Spinal cord (tissue), 10 donors: Measurements from ENCODE around the gene ARL3. TPM values are rescaled to one million over a fixed set of nuclear protein-coding genes. Genes with fewer than 3 reads are reported as not detected.
A peak's percentile ranks its signal among the peaks of the same experiment; 100 is the strongest.
"Not testable (repeated sequence)": the region's sequence is repeated elsewhere in the genome, so short reads cannot be mapped to it uniquely, and the experiment has no call there.

Experiments
- DNase-seq, 6 donors: peaks; one replicate each; pipeline versions ENCODE4 v3.0.0 to v3.0.0-alpha.2; 2013 to 2015; ENCODE audit warnings: low spot score in 6 of 6, low read depth in 4 of 6
- H3K27ac ChIP-seq: one replicate; pipeline ENCODE4 v1.5.1; 2013; ENCODE audit warnings: low read depth, low read length, control low read depth
- H3K27me3 ChIP-seq: one replicate; pipeline ENCODE4 v1.6.1; 2013; ENCODE audit warnings: low read length; ENCODE audit not compliant: control insufficient read depth, insufficient read depth
- H3K36me3 ChIP-seq: one replicate; pipeline ENCODE4 v1.6.1; 2013; ENCODE audit warnings: low read length; ENCODE audit not compliant: control insufficient read depth, insufficient read depth
- H3K4me1 ChIP-seq: one replicate; pipeline ENCODE4 v1.6.1; 2013; ENCODE audit warnings: low read length; ENCODE audit not compliant: control insufficient read depth, insufficient read depth
- H3K4me3 ChIP-seq: one replicate; pipeline ENCODE4 v1.5.1; 2013; ENCODE audit warnings: low read depth, low read length, control low read depth
- H3K9me3 ChIP-seq: one replicate; pipeline ENCODE4 v1.6.1; 2013; ENCODE audit warnings: low read length; ENCODE audit not compliant: control insufficient read depth, insufficient read depth
- WGBS: methylation state at CpG from one replicate; pipeline ENCODE4 v1.1.5; 2013; ENCODE audit warnings: missing lambda C conversion rate; ENCODE audit not compliant: insufficient coverage; 5-methylcytosine and 5-hydroxymethylcytosine counted together
- polyA plus RNA-seq, 2 donors: library from polyadenylated mRNA; unstranded; fragments of 120-200 nt; gene quantifications; one replicate each; pipeline ENCODE4 v1.2.1, GENCODE V29; 2013; ENCODE audit not compliant: insufficient read length in 2 of 2
- total RNA-seq, 2 donors: library from RNA; depleted of rRNA in 1 of 2; stranded (reverse); fragments of 120-200 nt in 1 of 2; fragments of >200 nt in 1 of 2; gene quantifications; one replicate each; pipeline versions ENCODE4 v1.2.3 to v1.2.4, GENCODE V29; 2013 to 2014
- donor health status: healthy.

The ARL3 gene
- total and polyA plus RNA-seq, 4 donors: 22.6 to 61.1 (median 40.6) TPM

- H3K4me3 ChIP-seq: no peak overlapping the region
- no peak for DNase-seq
These were observed 2.1 kb downstream of the ARL3 start for GRCh38 chr10:102712089-102712488.

GRCh38 chr10:102710609-102711008 is 3.6 kb downstream of the ARL3 start:
- no peaks in the 10 kb centered on the region for H3K36me3 ChIP-seq
- H3K4me3 ChIP-seq: no peak overlapping the region
- H3K27ac ChIP-seq: no peak overlapping the region
- no peaks in the 10 kb centered on the region for H3K9me3 ChIP-seq
- H3K27me3 ChIP-seq: no peaks in the 10 kb centered on the region
- no peak for DNase-seq
- H3K4me1 ChIP-seq: peaks cover 11% of the 10 kb centered on the region
- no CpG with 5 or more reads among the region's 4 CpGs for WGBS

More at GRCh38 chr10:102712089-102712488, 2.1 kb downstream of the ARL3 start:
- H3K36me3 ChIP-seq: no peaks in the 10 kb centered on the region
- H3K4me1 ChIP-seq: peaks cover 13% of the 10 kb centered on the region
- H3K27ac ChIP-seq: peak overlapping the region; percentile 97
- no peaks in the 10 kb centered on the region for H3K27me3 ChIP-seq
- WGBS: 100% methylated on average over 1 of the region's 4 CpGs
- no peaks in the 10 kb centered on the region for H3K9me3 ChIP-seq

- H3K36me3 ChIP-seq: peaks cover 6% of the 10 kb centered on the region
- DNase-seq: no peak
- no peak overlapping the region for H3K27ac ChIP-seq
- WGBS: no CpG with 5 or more reads among the region's 2 CpGs
- no peak overlapping the region for H3K4me3 ChIP-seq
- no peaks in the 10 kb centered on the region for H3K4me1 ChIP-seq
- no peaks in the 10 kb centered on the region for H3K9me3 ChIP-seq
- no peaks in the 10 kb centered on the region for H3K27me3 ChIP-seq
These were observed 8.7 kb downstream of the ARL3 start for GRCh38 chr10:102705531-102705930.

- Histone ChIP-seq H3K36me3 (peaks cover 8% of the 10 kb centered on the region), H3K4me1 (no peaks in the 10 kb centered on the region), H3K9me3 (no peaks in the 10 kb centered on the region), H3K4me3 (no peak overlapping the region), H3K27ac (no peak overlapping the region), H3K27me3 (no peaks in the 10 kb centered on the region)
- no peak for DNase-seq
- 100% methylated on average over 4 of the region's 6 CpGs for WGBS
These were observed 9.3 kb downstream of the ARL3 start for GRCh38 chr10:102704915-102705314.

GRCh38 chr10:102702742-102703141 is 11.5 kb downstream of the ARL3 start:
- no CpG with 5 or more reads among the region's 2 CpGs for WGBS
- H3K4me1 ChIP-seq: no peaks in the 10 kb centered on the region

GRCh38 chr10:102701796-102702195 is 12.4 kb downstream of the ARL3 start:
- Histone ChIP-seq H3K27ac (no peak overlapping the region), H3K36me3 (peaks cover 27% of the 10 kb centered on the region)

More at GRCh38 chr10:102702742-102703141, 11.5 kb downstream of the ARL3 start:
- Histone ChIP-seq H3K9me3 (no peaks in the 10 kb centered on the region), H3K27me3 (no peaks in the 10 kb centered on the region), H3K36me3 (peaks cover 23% of the 10 kb centered on the region), H3K4me3 (no peak overlapping the region), H3K27ac (no peak overlapping the region)
- no peak for DNase-seq

GRCh38 chr10:102701272-102701671 is 12.9 kb downstream of the ARL3 start:
- H3K9me3 ChIP-seq: no peaks in the 10 kb centered on the region
- H3K4me3 ChIP-seq: no peak overlapping the region
- no peaks in the 10 kb centered on the region for H3K4me1 ChIP-seq
- no peak overlapping the region for H3K27ac ChIP-seq
- H3K27me3 ChIP-seq: no peaks in the 10 kb centered on the region
- no peak for DNase-seq
- WGBS: no CpG with 5 or more reads among the region's 3 CpGs
- peaks cover 32% of the 10 kb centered on the region for H3K36me3 ChIP-seq

More at GRCh38 chr10:102701796-102702195, 12.4 kb downstream of the ARL3 start:
- Histone ChIP-seq H3K4me3 (no peak overlapping the region), H3K9me3 (no peaks in the 10 kb centered on the region), H3K27me3 (no peaks in the 10 kb centered on the region), H3K4me1 (no peaks in the 10 kb centered on the region)
- WGBS: no CpG with 5 or more reads among the region's 3 CpGs
- DNase-seq: no peak

- no peaks in the 10 kb centered on the region for H3K27me3 ChIP-seq
- no peak for DNase-seq
- H3K27ac ChIP-seq: no peak overlapping the region
- 100% methylated on average over 1 of the region's 2 CpGs for WGBS
- peaks cover 43% of the 10 kb centered on the region for H3K36me3 ChIP-seq
- H3K4me1 ChIP-seq: no peaks in the 10 kb centered on the region
- H3K9me3 ChIP-seq: no peaks in the 10 kb centered on the region
- H3K4me3 ChIP-seq: no peak overlapping the region
These were observed 15.3 kb downstream of the ARL3 start for GRCh38 chr10:102698894-102699293.

- H3K27me3 ChIP-seq: no peaks in the 10 kb centered on the region
- H3K27ac ChIP-seq: no peak overlapping the region
- WGBS: 100% methylated on average over 1 of the region's 3 CpGs
- no peaks in the 10 kb centered on the region for H3K9me3 ChIP-seq
- no peaks in the 10 kb centered on the region for H3K4me1 ChIP-seq
- no peak for DNase-seq
- H3K36me3 ChIP-seq: peaks cover 45% of the 10 kb centered on the region
- no peak overlapping the region for H3K4me3 ChIP-seq
These were observed 17.5 kb downstream of the ARL3 start for GRCh38 chr10:102696736-102697135.

GRCh38 chr10:102695401-102695800 is 18.8 kb downstream of the ARL3 start:
- not testable (repeated sequence) for H3K4me3 ChIP-seq, H3K4me1 ChIP-seq, H3K9me3 ChIP-seq, DNase-seq, H3K27me3 ChIP-seq, H3K27ac ChIP-seq
- 94% methylated on average over 8 of the region's 10 CpGs for WGBS
- H3K36me3 ChIP-seq: peaks cover 45% of the 10 kb centered on the region
